Right atrium auricular region (tissue), 2 donors: ENCODE data around the gene SORBS2. TPM values are rescaled to one million over a fixed set of nuclear protein-coding genes. Genes with fewer than 3 reads are reported as not detected.

Experiments
- DNase-seq: peaks from one replicate; pipeline ENCODE4 v3.0.0-alpha.2; 2019; ENCODE audit warnings: low spot score
- H3K27ac ChIP-seq, 2 donors: fragments of 200-600 bp; sonication (generic); 1 replicate in 1 of 2; 2 replicates in 1 of 2; pipeline ENCODE4 v1.5.1; 2016 to 2019
- H3K27me3 ChIP-seq, 2 donors: fragments of 200-600 bp; sonication (generic); one replicate each; pipeline versions ENCODE4 v1.5.1 to v1.6.0; 2017 to 2019
- H3K36me3 ChIP-seq: fragments of 200-600 bp; sonication (generic); one replicate; pipeline ENCODE4 v1.5.1; 2016
- H3K4me1 ChIP-seq, 2 donors: fragments of 200-600 bp; sonication (generic); one replicate each; pipeline versions ENCODE4 v1.5.1 to v1.6.0; 2017 to 2019
- H3K4me3 ChIP-seq, 2 donors: fragments of 200-600 bp; sonication (generic); 1 replicate in 1 of 2; 2 replicates in 1 of 2; pipeline ENCODE4 v1.5.1; 2017 to 2019; ENCODE audit warnings: mild to moderate bottlenecking in 1 of 2, moderate library complexity in 1 of 2
- H3K9me3 ChIP-seq, 2 donors: fragments of 200-600 bp; sonication (generic); one replicate each; pipeline ENCODE4 v1.5.1; 2019
- total RNA-seq, 2 donors: library from RNA; depleted of rRNA; stranded (reverse); fragments of >200 nt; gene quantifications; one replicate each; pipeline ENCODE4 v1.1.0, GENCODE V29; 2016
- TF ChIP-seq, protein P1 (sequence below), 2 donors: fragments of 200-600 bp; sonication (generic); IDR thresholded peaks; one replicate each; pipeline ENCODE4 v1.5.1; 2019; ENCODE audit warnings: antibody characterized with exemption in 2 of 2

Gene SORBS2
- total RNA-seq, 2 donors from 2014 or later = 530 to 741 TPM

DNA sequence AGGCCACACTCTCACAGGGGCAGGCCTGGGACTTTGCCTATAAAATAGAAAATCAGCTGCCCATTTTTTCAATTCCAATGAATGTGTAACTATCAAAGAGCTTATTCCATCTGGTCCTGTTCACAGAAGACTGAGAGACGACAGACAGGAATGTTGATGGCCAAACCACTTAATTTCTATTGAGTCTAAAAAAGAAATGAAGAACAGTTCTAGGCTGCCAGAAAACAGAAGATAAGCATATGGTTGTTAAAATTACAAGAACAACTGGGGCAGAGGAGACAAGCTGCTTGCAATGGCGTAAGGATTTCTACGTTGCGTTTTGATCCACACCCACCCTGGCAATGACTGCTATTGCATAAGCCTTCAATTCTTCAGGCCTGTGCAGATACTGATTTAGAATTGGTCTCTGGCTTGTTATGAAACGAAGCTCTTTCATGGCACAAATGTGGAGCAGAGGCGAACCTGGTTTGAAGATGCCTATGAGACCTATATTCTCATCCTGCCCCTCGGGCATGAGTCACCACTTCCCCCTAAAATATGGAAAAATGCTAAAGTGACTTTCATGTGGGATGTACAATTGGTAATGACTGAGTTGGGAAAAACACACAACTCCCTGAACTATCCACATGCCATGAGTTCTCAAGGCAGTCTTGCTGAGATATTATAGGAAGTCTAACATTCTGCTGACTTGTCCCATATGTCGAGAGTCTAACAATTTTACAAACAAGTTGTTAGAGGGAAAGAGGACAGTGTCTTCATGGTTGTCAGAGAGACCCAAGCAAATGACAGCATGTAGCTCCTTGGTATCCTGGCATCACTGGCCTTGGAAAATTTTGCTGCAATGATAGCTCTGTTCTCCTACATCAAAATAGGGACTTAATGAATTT is 37.9 kb upstream of the SORBS2 start:
- H3K27me3 ChIP-seq = no peaks in the 10 kb centered on the region
- peak overlapping the region; percentile 72 to 89 for H3K27ac ChIP-seq
- H3K9me3 ChIP-seq = no peaks in the 10 kb centered on the region
- H3K4me3 ChIP-seq = no peak overlapping the region
- no peaks in the 10 kb centered on the region for H3K36me3 ChIP-seq
- DNase-seq = peak; percentile 74
- TF ChIP-seq, protein P1, sequence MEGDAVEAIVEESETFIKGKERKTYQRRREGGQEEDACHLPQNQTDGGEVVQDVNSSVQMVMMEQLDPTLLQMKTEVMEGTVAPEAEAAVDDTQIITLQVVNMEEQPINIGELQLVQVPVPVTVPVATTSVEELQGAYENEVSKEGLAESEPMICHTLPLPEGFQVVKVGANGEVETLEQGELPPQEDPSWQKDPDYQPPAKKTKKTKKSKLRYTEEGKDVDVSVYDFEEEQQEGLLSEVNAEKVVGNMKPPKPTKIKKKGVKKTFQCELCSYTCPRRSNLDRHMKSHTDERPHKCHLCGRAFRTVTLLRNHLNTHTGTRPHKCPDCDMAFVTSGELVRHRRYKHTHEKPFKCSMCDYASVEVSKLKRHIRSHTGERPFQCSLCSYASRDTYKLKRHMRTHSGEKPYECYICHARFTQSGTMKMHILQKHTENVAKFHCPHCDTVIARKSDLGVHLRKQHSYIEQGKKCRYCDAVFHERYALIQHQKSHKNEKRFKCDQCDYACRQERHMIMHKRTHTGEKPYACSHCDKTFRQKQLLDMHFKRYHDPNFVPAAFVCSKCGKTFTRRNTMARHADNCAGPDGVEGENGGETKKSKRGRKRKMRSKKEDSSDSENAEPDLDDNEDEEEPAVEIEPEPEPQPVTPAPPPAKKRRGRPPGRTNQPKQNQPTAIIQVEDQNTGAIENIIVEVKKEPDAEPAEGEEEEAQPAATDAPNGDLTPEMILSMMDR (IDR thresholded peaks at IDR 0.05) = no peak
- H3K4me1 ChIP-seq = peaks cover 0 to 36% of the 10 kb centered on the region in 2 donors

- no peaks in the 10 kb centered on the region for H3K9me3 ChIP-seq
- H3K4me3 ChIP-seq = no peak overlapping the region
- H3K4me1 ChIP-seq = peaks cover 0 to 36% of the 10 kb centered on the region in 2 donors
- peak overlapping the region; percentile 64 to 89 for H3K27ac ChIP-seq
- no peaks in the 10 kb centered on the region for H3K27me3 ChIP-seq
- TF ChIP-seq, protein P1 (IDR thresholded peaks at IDR 0.05) = no peak
- no peaks in the 10 kb centered on the region for H3K36me3 ChIP-seq
- no peak for DNase-seq
These were observed 35.5 kb upstream of the SORBS2 start for GRCh38 chr4:185847352-185848097.

GRCh38 chr4:185846505-185847150 is 34.6 kb upstream of the SORBS2 start:
- no peaks in the 10 kb centered on the region for H3K9me3 ChIP-seq
- H3K27ac ChIP-seq = peak overlapping the region; percentile 64 to 89
- no peak for DNase-seq
- H3K4me3 ChIP-seq = no peak overlapping the region
- H3K36me3 ChIP-seq = no peaks in the 10 kb centered on the region
- peaks cover 0 to 36% of the 10 kb centered on the region in 2 donors for H3K4me1 ChIP-seq
- TF ChIP-seq, protein P1 (IDR thresholded peaks at IDR 0.05) = no peak
- H3K27me3 ChIP-seq = no peaks in the 10 kb centered on the region

DNA sequence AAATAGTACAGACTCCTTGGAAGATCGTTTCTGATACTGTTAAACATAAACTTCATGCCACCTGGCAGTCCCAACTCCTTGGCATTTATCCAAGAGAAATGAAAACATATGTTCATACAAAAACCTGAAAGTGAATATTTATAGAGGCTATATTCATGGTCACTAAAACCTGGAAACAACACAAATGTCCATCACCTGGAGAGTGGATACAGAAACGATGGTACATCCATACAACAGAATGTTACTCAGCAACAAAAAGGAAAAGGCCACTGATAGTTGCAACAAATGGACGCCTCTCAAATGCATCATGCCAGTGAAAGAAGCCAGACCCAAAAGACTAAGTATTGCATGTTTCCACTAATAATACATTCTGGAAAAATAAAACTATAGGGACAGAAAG is 34.0 kb upstream of the SORBS2 start:
- TF ChIP-seq, protein P1 (IDR thresholded peaks at IDR 0.05) = no peak

GRCh38 chr4:185841451-185841850 is 29.5 kb upstream of the SORBS2 start:
- DNase-seq = no peak
- TF ChIP-seq, protein P1 (IDR thresholded peaks at IDR 0.05) = no peak
- Histone ChIP-seq H3K4me3 (no peak overlapping the region), H3K27me3 (no peaks in the 10 kb centered on the region), H3K9me3 (no peaks in the 10 kb centered on the region), H3K4me1 (peaks cover 0 to 41% of the 10 kb centered on the region in 2 donors), H3K36me3 (no peaks in the 10 kb centered on the region), H3K27ac (peak overlapping the region in 1 of 2 donors; percentile 91)

More for the DNA sequence above, 34.0 kb upstream of the SORBS2 start:
- Histone ChIP-seq H3K9me3 (no peaks in the 10 kb centered on the region), H3K36me3 (no peaks in the 10 kb centered on the region), H3K4me3 (no peak overlapping the region), H3K4me1 (peaks cover 0 to 36% of the 10 kb centered on the region in 2 donors), H3K27ac (peak overlapping the region; percentile 64 to 89), H3K27me3 (no peaks in the 10 kb centered on the region)
- DNase-seq = no peak
